ENCODE measurements around the gene RNF223. TPM values are rescaled to one million over a fixed set of nuclear protein-coding genes. Genes with fewer than 3 reads are reported as not detected.

The RNF223 gene
- total RNA-seq, 1 donor from 2014 or later: not detected

- intact Hi-C loops (cut with DNase I): loop anchor here (1.0 kb wide), 1 partner anchor 21 kb away; no protein-coding TSS in a partner anchor
Measured at GRCh38 chr1:1040004-1040991, 33.8 kb downstream of the RNF223 start.

GRCh38 chr1:1039145-1039910, 34.8 kb downstream of the RNF223 start:
- no peak for DNase-seq (ENCODE audit: low spot score in 2 of 2)
- Histone ChIP-seq H3K27me3 (no peaks in the 10 kb centered on the region), H3K9me3 (no peaks in the 10 kb centered on the region), H3K27ac (no peak overlapping the region), H3K4me3 (no peak overlapping the region), H3K4me1 (peaks cover 8 to 10% of the 10 kb centered on the region in 2 donors), H3K36me3 (peaks cover 0 to 3% of the 10 kb centered on the region in 2 donors)
- intact Hi-C loops (cut with DNase I): no loop called here
- no peak for TF ChIP-seq CTCF (IDR thresholded peaks at IDR 0.05)

More at GRCh38 chr1:1040004-1040991, 33.8 kb downstream of the RNF223 start:
- peak in 1 of 2 donors; percentile 76 for DNase-seq (ENCODE audit: low spot score in 2 of 2)
- H3K36me3 ChIP-seq: peaks cover 3 to 5% of the 10 kb centered on the region in 2 donors
- H3K4me3 ChIP-seq: peak overlapping the region; percentile 46 to 74
- peaks cover 8 to 10% of the 10 kb centered on the region in 2 donors for H3K4me1 ChIP-seq
- H3K27ac ChIP-seq: no peak overlapping the region
- H3K27me3 ChIP-seq: no peaks in the 10 kb centered on the region
- H3K9me3 ChIP-seq: no peaks in the 10 kb centered on the region
- peak in 1 of 3 experiments; percentile 27 for TF ChIP-seq CTCF (IDR thresholded peaks at IDR 0.05)

GRCh38 chr1:1038694-1039093, 35.4 kb downstream of the RNF223 start:
- Histone ChIP-seq H3K27me3 (no peaks in the 10 kb centered on the region), H3K9me3 (no peaks in the 10 kb centered on the region), H3K27ac (no peak overlapping the region), H3K36me3 (no peaks in the 10 kb centered on the region), H3K4me1 (peaks cover 12 to 14% of the 10 kb centered on the region in 2 donors), H3K4me3 (no peak overlapping the region)
- no peak for TF ChIP-seq CTCF (IDR thresholded peaks at IDR 0.05)
- DNase-seq (ENCODE audit: low spot score in 2 of 2): no peak
- intact Hi-C loops (cut with DNase I): no loop called here

GRCh38 chr1:1037366-1038327, 36.5 kb downstream of the RNF223 start:
- Histone ChIP-seq H3K36me3 (no peaks in the 10 kb centered on the region), H3K27me3 (peaks cover 4% of the 10 kb centered on the region), H3K9me3 (no peaks in the 10 kb centered on the region), H3K27ac (no peak overlapping the region), H3K4me1 (peaks cover 20 to 24% of the 10 kb centered on the region in 2 donors), H3K4me3 (no peak overlapping the region)
- TF ChIP-seq CTCF (IDR thresholded peaks at IDR 0.05): no peak
- no peak for DNase-seq (ENCODE audit: low spot score in 2 of 2)
- intact Hi-C loops (cut with DNase I): no loop called here
